K562 (cell line): ENCODE results near the gene SCRN2. TPM values are rescaled to one million over a fixed set of nuclear protein-coding genes. Genes with fewer than 3 reads are reported as not detected.

Source experiments
- FOXA1 ChIP-seq: fragments of 450-650 bp; IDR thresholded peaks from 2 replicates; pipeline ENCODE4 v1.6.1; 2016; ENCODE audit warnings: mild to moderate bottlenecking, borderline replicate concordance
- JUND ChIP-seq, 2 experiments: IDR thresholded peaks; 2 replicates in 1 of 2; 3 replicates in 1 of 2; pipeline ENCODE4 v1.6.1; 2011; ENCODE audit warnings: borderline replicate concordance in 2 of 2, low read depth in 2 of 2, low read length in 2 of 2, improper control_type of control experiment in 1 of 2, missing biosample characterization in 1 of 2, missing genetic modification characterization in 1 of 2, missing genetic modification reagents in 1 of 2
- KDM1A ChIP-seq, 2 experiments: fragments of 450-650 bp; IDR thresholded peaks; 2 replicates each; pipeline ENCODE4 v1.6.1; 2016; ENCODE audit warnings: mild to moderate bottlenecking in 2 of 2
- NR2C1 ChIP-seq, 2 experiments: fragments of 450-650 bp; IDR thresholded peaks; 2 replicates each; pipeline ENCODE4 v1.6.1; 2017; ENCODE audit warnings: mild to moderate bottlenecking in 2 of 2, antibody characterized with exemption in 1 of 2, inconsistent platforms in 1 of 2, missing compliant biosample characterization in 1 of 2, missing genetic modification characterization in 1 of 2
- NRF1 ChIP-seq, 2 experiments: fragments of 450-650 bp; IDR thresholded peaks in 1 of 2; conservative IDR thresholded peaks in 1 of 2; 2 replicates each; pipeline ENCODE4 v1.6.1; 2014; ENCODE audit warnings: mild to moderate bottlenecking in 2 of 2
- POLR2B ChIP-seq: fragments of 450-650 bp; IDR thresholded peaks from 2 replicates; pipeline ENCODE4 v1.6.1; 2018; ENCODE audit warnings: low read depth; ENCODE audit not compliant: partially characterized antibody
- PYGO2 ChIP-seq: fragments of 450-650 bp; IDR thresholded peaks from 2 replicates; pipeline ENCODE4 v1.6.1; 2016; ENCODE audit warnings: mild to moderate bottlenecking, missing genetic modification characterization, moderate library complexity, missing compliant biosample characterization
- RCOR1 ChIP-seq, 2 experiments: IDR thresholded peaks; 2 replicates each; pipeline ENCODE4 v1.6.1; 2012; ENCODE audit warnings: low read depth in 2 of 2, low read length in 2 of 2, borderline replicate concordance in 1 of 2, improper control_type of control experiment in 1 of 2
- SMAD2 ChIP-seq: fragments of 150-350 bp; IDR thresholded peaks from 2 replicates; pipeline ENCODE4 v1.6.1; 2014; ENCODE audit warnings: low read depth, mild to moderate bottlenecking, low read length
- THRAP3 ChIP-seq: fragments of 450-650 bp; IDR thresholded peaks from 2 replicates; pipeline ENCODE4 v1.6.1; 2016; ENCODE audit warnings: mild to moderate bottlenecking, inconsistent platforms, borderline replicate concordance
- ZC3H8 ChIP-seq: fragments of 450-650 bp; IDR thresholded peaks from 2 replicates; pipeline ENCODE4 v1.6.1; 2017
- ZNF589 ChIP-seq: fragments of 200-800 bp; sonication (Bioruptor generic); IDR thresholded peaks from 2 replicates; pipeline ENCODE4 v1.6.1; 2016; ENCODE audit warnings: low read depth, missing genetic modification characterization, missing compliant biosample characterization
- ZNF707 ChIP-seq: fragments of 250-450 bp; sonication (Bioruptor Pico); conservative IDR thresholded peaks from 2 replicates; pipeline ENCODE4 v1.8.0; 2022; ENCODE audit warnings: inconsistent platforms, mild to moderate bottlenecking, moderate library complexity
- polyA plus RNA-seq, 8 experiments: library from polyadenylated mRNA; depleted of rRNA in 4 of 8; stranded (reverse) in 5 of 8; unstranded in 3 of 8; fragments of >200 nt; fragmentation: Nextera tagmentation in 2 of 8; fragmentation: Illumina TruSeq in 1 of 8; extraction: Ambion mirVana in 2 of 8; extraction: Trizol in 1 of 8; gene quantifications; 2 replicates each; pipeline versions ENCODE4 v1.2.1 to v1.2.3, GENCODE V29; 2011 to 2014; ENCODE audit warnings: inconsistent platforms in 1 of 8, missing spikeins in 1 of 8
- total RNA-seq, 7 experiments: library from RNA; depleted of rRNA in 6 of 7; stranded (reverse); fragments of >200 nt in 6 of 7; fragmentation: Illumina TruSeq in 2 of 7; extraction: Trizol in 2 of 7; gene quantifications; 2 replicates each; pipeline versions ENCODE4 v1.2.1 to v1.2.3, GENCODE V29; 2011 to 2021; ENCODE audit warnings: low replicate concordance in 1 of 7
- TF ChIP-seq, protein P1 (sequence below): fragments of 250-450 bp; sonication (Bioruptor Pico); IDR thresholded peaks from 2 replicates; pipeline ENCODE4 v1.9.0; 2021; ENCODE audit warnings: mild to moderate bottlenecking
- TF ChIP-seq, protein P2 (sequence below), 2 experiments: fragments of 450-650 bp; conservative IDR thresholded peaks; 2 replicates each; pipeline ENCODE4 v1.6.1; 2017; ENCODE audit warnings: mild to moderate bottlenecking in 2 of 2, moderate library complexity in 2 of 2
- TF ChIP-seq, protein P3 (sequence below): fragments of 250-450 bp; sonication (Bioruptor Pico); IDR thresholded peaks from 2 replicates; pipeline ENCODE4 v1.8.0; 2021; ENCODE audit warnings: mild to moderate bottlenecking, moderate library complexity
- TF ChIP-seq, protein P4 (sequence below), 2 experiments: fragments of 250-450 bp in 1 of 2; fragments of 450-650 bp in 1 of 2; sonication (Bioruptor Pico) in 1 of 2; IDR thresholded peaks; 2 replicates each; pipeline versions ENCODE4 v1.6.1 to v1.8.0; 2016 to 2021; ENCODE audit warnings: mild to moderate bottlenecking in 2 of 2, moderate library complexity in 2 of 2, missing compliant biosample characterization in 1 of 2, missing genetic modification characterization in 1 of 2
- TF ChIP-seq, protein P5 (sequence below), 2 experiments: IDR thresholded peaks; 2 replicates each; pipeline ENCODE4 v1.6.1; 2011; ENCODE audit warnings: borderline replicate concordance in 1 of 2, control low read depth in 1 of 2, low read depth in 1 of 2, low read length in 1 of 2, mild to moderate bottlenecking in 1 of 2, mixed read lengths in 1 of 2, moderate library complexity in 1 of 2; ENCODE audit not compliant: insufficient read depth in 1 of 2, insufficient read length in 1 of 2, poor library complexity in 1 of 2, severe bottlenecking in 1 of 2; ENCODE audit errors: extremely low read depth in 1 of 2
- TF ChIP-seq, protein P6 (sequence below): fragments of 450-650 bp; formaldehyde crosslinking; IDR thresholded peaks from 2 replicates; pipeline ENCODE4 v1.4.0; 2022; ENCODE audit warnings: missing genetic modification characterization

The SCRN2 gene
- total and polyA plus RNA-seq, 9 of the 15 experiments (the other 6 are each of a cell fraction or from before 2014, with no cell fraction given): 0.25 to 32.9 (median 13.6) TPM

DNA sequence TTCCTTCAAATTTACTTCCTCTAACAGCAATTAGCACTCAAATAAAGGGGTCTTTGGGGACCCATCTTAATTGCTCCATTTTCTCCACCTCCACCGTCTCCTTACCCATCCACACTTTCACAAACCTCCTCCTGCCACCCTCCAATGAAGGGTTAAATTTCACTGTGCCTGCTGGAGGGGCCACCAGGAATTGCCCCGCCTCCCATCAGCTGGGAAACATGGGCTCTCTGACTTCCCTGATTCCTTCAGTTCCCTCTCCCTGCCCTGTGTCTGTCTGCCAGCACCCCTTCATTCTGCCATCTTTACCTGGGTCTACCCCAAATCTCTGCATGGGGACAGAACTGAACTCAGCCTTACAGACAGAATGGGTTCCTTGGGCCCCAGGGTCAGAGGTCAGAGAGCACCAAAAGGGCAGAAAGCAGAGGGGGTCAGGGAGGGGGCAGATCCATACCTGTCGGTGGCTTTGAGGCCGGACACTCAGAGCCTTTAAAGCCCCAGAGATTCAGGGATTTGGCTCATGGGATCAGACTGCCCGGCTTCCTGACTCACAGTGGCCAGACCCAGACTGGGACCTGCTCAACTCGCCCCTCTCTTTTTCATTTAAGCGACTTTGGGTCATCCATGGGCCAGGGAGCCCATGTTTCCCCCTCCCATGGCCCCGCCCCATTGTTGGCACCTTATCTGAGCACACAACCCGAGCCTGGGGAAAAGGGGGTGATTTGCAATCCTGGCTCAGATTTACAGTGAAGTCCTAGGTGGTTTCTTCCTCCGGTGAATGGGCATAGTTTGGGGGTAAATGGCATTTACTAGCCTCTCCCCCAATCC, 37.3 kb upstream of the SCRN2 start (continued):
- TF ChIP-seq THRAP3: no peak
- TF ChIP-seq ZC3H8: no peak
- TF ChIP-seq FOXA1: no peak
- TF ChIP-seq, protein P1, sequence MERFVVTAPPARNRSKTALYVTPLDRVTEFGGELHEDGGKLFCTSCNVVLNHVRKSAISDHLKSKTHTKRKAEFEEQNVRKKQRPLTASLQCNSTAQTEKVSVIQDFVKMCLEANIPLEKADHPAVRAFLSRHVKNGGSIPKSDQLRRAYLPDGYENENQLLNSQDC (CRISPR knock-in tag): no peak
- TF ChIP-seq, protein P2, sequence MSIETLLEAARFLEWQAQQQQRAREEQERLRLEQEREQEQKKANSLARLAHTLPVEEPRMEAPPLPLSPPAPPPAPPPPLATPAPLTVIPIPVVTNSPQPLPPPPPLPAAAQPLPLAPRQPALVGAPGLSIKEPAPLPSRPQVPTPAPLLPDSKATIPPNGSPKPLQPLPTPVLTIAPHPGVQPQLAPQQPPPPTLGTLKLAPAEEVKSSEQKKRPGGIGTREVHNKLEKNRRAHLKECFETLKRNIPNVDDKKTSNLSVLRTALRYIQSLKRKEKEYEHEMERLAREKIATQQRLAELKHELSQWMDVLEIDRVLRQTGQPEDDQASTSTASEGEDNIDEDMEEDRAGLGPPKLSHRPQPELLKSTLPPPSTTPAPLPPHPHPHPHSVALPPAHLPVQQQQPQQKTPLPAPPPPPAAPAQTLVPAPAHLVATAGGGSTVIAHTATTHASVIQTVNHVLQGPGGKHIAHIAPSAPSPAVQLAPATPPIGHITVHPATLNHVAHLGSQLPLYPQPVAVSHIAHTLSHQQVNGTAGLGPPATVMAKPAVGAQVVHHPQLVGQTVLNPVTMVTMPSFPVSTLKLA (conservative IDR thresholded peaks at IDR 0.05): no peak
- no peak for TF ChIP-seq SMAD2
- no peak for TF ChIP-seq NRF1 (conservative IDR thresholded peaks at IDR 0.05 in 1 of 2, IDR thresholded peaks at IDR 0.05 in 1 of 2)
- TF ChIP-seq POLR2B: no peak
- 0 out of 2 replicates have a peak, but pooled peaks have one; percentile 11 for TF ChIP-seq ZNF589 (CRISPR knock-in tag)
- TF ChIP-seq, protein P3, sequence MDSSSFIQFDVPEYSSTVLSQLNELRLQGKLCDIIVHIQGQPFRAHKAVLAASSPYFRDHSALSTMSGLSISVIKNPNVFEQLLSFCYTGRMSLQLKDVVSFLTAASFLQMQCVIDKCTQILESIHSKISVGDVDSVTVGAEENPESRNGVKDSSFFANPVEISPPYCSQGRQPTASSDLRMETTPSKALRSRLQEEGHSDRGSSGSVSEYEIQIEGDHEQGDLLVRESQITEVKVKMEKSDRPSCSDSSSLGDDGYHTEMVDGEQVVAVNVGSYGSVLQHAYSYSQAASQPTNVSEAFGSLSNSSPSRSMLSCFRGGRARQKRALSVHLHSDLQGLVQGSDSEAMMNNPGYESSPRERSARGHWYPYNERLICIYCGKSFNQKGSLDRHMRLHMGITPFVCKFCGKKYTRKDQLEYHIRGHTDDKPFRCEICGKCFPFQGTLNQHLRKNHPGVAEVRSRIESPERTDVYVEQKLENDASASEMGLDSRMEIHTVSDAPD (CRISPR knock-in tag): no peak
- TF ChIP-seq, protein P4, sequence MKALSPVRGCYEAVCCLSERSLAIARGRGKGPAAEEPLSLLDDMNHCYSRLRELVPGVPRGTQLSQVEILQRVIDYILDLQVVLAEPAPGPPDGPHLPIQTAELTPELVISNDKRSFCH (CRISPR knock-in tag; IDR thresholded peaks at IDR 0.05): no peak
- TF ChIP-seq, protein P4 (tag; IDR thresholded peaks at IDR 0.05): peak; percentile 13; the same call in 1 of the 2 replicates
- 0 out of 2 replicates have a peak, but pooled peaks have one; percentile 56 for TF ChIP-seq PYGO2 (tag)
- TF ChIP-seq, protein P5, sequence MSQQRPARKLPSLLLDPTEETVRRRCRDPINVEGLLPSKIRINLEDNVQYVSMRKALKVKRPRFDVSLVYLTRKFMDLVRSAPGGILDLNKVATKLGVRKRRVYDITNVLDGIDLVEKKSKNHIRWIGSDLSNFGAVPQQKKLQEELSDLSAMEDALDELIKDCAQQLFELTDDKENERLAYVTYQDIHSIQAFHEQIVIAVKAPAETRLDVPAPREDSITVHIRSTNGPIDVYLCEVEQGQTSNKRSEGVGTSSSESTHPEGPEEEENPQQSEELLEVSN (IDR thresholded peaks at IDR 0.05; ENCODE audit: borderline replicate concordance in 1 of 2, extremely low read depth in 1 of 2, insufficient read depth in 1 of 2, insufficient read length in 1 of 2, low read depth in 1 of 2, low read length in 1 of 2, poor library complexity in 1 of 2, severe bottlenecking in 1 of 2): no peak
- no peak for TF ChIP-seq ZNF707 (CRISPR knock-in tag)
- TF ChIP-seq, protein P6, sequence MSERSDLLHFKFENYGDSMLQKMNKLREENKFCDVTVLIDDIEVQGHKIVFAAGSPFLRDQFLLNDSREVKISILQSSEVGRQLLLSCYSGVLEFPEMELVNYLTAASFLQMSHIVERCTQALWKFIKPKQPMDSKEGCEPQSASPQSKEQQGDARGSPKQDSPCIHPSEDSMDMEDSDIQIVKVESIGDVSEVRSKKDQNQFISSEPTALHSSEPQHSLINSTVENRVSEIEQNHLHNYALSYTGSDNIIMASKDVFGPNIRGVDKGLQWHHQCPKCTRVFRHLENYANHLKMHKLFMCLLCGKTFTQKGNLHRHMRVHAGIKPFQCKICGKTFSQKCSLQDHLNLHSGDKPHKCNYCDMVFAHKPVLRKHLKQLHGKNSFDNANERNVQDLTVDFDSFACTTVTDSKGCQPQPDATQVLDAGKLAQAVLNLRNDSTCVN (CRISPR knock-in tag): no peak
- peak; percentile 84 to 89 for TF ChIP-seq KDM1A (IDR thresholded peaks at IDR 0.05)
- TF ChIP-seq NR2C1 (IDR thresholded peaks at IDR 0.05): peak; percentile 88
- TF ChIP-seq NR2C1 (tag; IDR thresholded peaks at IDR 0.05): peak; percentile 89
- TF ChIP-seq JUND (IDR thresholded peaks at IDR 0.05; ENCODE audit: borderline replicate concordance, low read depth, low read length): no peak
- no peak for TF ChIP-seq JUND (tag; IDR thresholded peaks at IDR 0.05; ENCODE audit: borderline replicate concordance, low read depth, low read length)
- TF ChIP-seq RCOR1 (IDR thresholded peaks at IDR 0.05; ENCODE audit: borderline replicate concordance in 1 of 2, low read depth in 2 of 2, low read length in 2 of 2): peak in 1 of 2 experiments; percentile 56; a peak in 1 of 4 replicates
